Right lobe of liver (tissue), 4 donors: ENCODE measurements around the gene R3HCC1L.

Experiments used
- POLR2A ChIP-seq: fragments of 450-650 bp; IDR thresholded peaks from one replicate; pipeline ENCODE4 v1.6.1; 2017; ENCODE audit warnings: antibody characterized with exemption, mild to moderate bottlenecking
- TF ChIP-seq, protein P1 (sequence below), 4 donors: fragments of 200-600 bp in 3 of 4; fragments of 450-650 bp in 1 of 4; IDR thresholded peaks; one replicate each; pipeline versions ENCODE4 v1.5.1 to v1.8.0; 2016 to 2022; ENCODE audit warnings: antibody characterized with exemption in 4 of 4, mild to moderate bottlenecking in 2 of 4
- donor health status: DM: no; HTN: no; CAD: no.
- donor health status: DM: no; HTN: no; CAD: no.
- donor health status: DM: no; HTN: yes; CAD: no.

GRCh38 chr10:98276311-98276710, 141.9 kb downstream of the R3HCC1L start:
- TF ChIP-seq, protein P1, sequence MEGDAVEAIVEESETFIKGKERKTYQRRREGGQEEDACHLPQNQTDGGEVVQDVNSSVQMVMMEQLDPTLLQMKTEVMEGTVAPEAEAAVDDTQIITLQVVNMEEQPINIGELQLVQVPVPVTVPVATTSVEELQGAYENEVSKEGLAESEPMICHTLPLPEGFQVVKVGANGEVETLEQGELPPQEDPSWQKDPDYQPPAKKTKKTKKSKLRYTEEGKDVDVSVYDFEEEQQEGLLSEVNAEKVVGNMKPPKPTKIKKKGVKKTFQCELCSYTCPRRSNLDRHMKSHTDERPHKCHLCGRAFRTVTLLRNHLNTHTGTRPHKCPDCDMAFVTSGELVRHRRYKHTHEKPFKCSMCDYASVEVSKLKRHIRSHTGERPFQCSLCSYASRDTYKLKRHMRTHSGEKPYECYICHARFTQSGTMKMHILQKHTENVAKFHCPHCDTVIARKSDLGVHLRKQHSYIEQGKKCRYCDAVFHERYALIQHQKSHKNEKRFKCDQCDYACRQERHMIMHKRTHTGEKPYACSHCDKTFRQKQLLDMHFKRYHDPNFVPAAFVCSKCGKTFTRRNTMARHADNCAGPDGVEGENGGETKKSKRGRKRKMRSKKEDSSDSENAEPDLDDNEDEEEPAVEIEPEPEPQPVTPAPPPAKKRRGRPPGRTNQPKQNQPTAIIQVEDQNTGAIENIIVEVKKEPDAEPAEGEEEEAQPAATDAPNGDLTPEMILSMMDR (IDR thresholded peaks at IDR 0.05), result no peak
- TF ChIP-seq POLR2A, result no peak
